ENCODE data around the gene RBM19. TPM values are rescaled to one million over a fixed set of nuclear protein-coding genes. Genes with fewer than 3 reads are reported as not detected.

RBM19 gene
- total RNA-seq, 1 donor from 2014 or later, result 36.4 TPM

GRCh38 chr12:113840401-113841042 lies 125.6 kb downstream of the RBM19 start:
- Histone ChIP-seq H3K9me3 (no peaks in the 10 kb centered on the region), H3K4me3 (no peak overlapping the region), H3K4me1 (no peaks in the 10 kb centered on the region), H3K27me3 (no peaks in the 10 kb centered on the region), H3K27ac (no peak overlapping the region), H3K36me3 (peaks cover 17% of the 10 kb centered on the region)
- no peak for TF ChIP-seq CTCF (IDR thresholded peaks at IDR 0.05)
- no peak for ATAC-seq
- intact Hi-C loops (cut with DNase I), result no loop called here
- DNase-seq, result no peak

GRCh38 chr12:113838896-113839295 lies 127.2 kb downstream of the RBM19 start:
- intact Hi-C loops (cut with DNase I), result no loop called here
- DNase-seq, result no peak
- H3K4me3 ChIP-seq, result no peak overlapping the region
- TF ChIP-seq CTCF (IDR thresholded peaks at IDR 0.05), result no peak
- no peaks in the 10 kb centered on the region for H3K4me1 ChIP-seq
- ATAC-seq, result no peak
- no peaks in the 10 kb centered on the region for H3K9me3 ChIP-seq
- peaks cover 9% of the 10 kb centered on the region for H3K36me3 ChIP-seq
- no peaks in the 10 kb centered on the region for H3K27me3 ChIP-seq
- H3K27ac ChIP-seq, result no peak overlapping the region

GRCh38 chr12:113837528-113838296 lies 128.4 kb downstream of the RBM19 start:
- intact Hi-C loops (cut with DNase I), result no loop called here
- ATAC-seq (no peak), DNase-seq (no peak)
- Histone ChIP-seq H3K27ac (no peak overlapping the region), H3K4me3 (no peak overlapping the region), H3K4me1 (no peaks in the 10 kb centered on the region), H3K9me3 (no peaks in the 10 kb centered on the region), H3K27me3 (no peaks in the 10 kb centered on the region), H3K36me3 (peaks cover 6% of the 10 kb centered on the region)
- no peak for TF ChIP-seq CTCF (IDR thresholded peaks at IDR 0.05)

- no peak for ATAC-seq
- no peak overlapping the region for H3K27ac ChIP-seq
- intact Hi-C loops (cut with DNase I), result no loop called here
- no peak for DNase-seq
- H3K27me3 ChIP-seq, result no peaks in the 10 kb centered on the region
- H3K4me3 ChIP-seq, result no peak overlapping the region
- H3K36me3 ChIP-seq, result peaks cover under 1% of the 10 kb centered on the region
- no peak for TF ChIP-seq CTCF (IDR thresholded peaks at IDR 0.05)
- H3K4me1 ChIP-seq, result no peaks in the 10 kb centered on the region
- no peaks in the 10 kb centered on the region for H3K9me3 ChIP-seq
Observed at GRCh38 chr12:113837084-113837483, 129.0 kb downstream of the RBM19 start.

GRCh38 chr12:113835896-113836295 lies 130.2 kb downstream of the RBM19 start:
- no peak overlapping the region for H3K27ac ChIP-seq
- no peaks in the 10 kb centered on the region for H3K27me3 ChIP-seq
- no peaks in the 10 kb centered on the region for H3K9me3 ChIP-seq
- no peaks in the 10 kb centered on the region for H3K4me1 ChIP-seq
- no peaks in the 10 kb centered on the region for H3K36me3 ChIP-seq
- no peak overlapping the region for H3K4me3 ChIP-seq
- DNase-seq, result no peak
- ATAC-seq, result no peak
- intact Hi-C loops (cut with DNase I), result no loop called here
- no peak for TF ChIP-seq CTCF (IDR thresholded peaks at IDR 0.05)

All from upper lobe of right lung (tissue), 1 donor.